GM10847 (cell line): ENCODE measurements around the gene TBC1D2.

Source experiments
- POLR2A ChIP-seq: IDR thresholded peaks from 2 replicates; pipeline ENCODE4 v1.6.1; 2011; ENCODE audit not compliant: insufficient read length; ENCODE audit errors: extremely low read depth

The TBC1D2 gene

DNA sequence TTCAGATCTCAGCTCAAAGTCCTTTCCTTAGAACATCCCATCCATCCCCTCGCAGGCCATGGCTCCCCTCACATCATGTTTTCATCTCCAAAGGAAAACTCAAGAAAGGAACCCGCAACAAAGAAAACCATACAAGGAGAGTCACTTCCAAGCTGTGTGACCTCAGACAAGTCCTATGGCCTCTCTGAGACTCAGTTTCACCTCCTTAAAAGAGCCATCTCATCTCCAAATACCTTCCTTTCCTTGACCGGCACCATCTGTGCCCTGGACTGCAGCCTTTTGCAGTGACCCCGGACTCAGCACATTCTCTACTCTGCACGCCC is 73.7 kb downstream of the TBC1D2 start:
- no peak for TF ChIP-seq POLR2A

DNA sequence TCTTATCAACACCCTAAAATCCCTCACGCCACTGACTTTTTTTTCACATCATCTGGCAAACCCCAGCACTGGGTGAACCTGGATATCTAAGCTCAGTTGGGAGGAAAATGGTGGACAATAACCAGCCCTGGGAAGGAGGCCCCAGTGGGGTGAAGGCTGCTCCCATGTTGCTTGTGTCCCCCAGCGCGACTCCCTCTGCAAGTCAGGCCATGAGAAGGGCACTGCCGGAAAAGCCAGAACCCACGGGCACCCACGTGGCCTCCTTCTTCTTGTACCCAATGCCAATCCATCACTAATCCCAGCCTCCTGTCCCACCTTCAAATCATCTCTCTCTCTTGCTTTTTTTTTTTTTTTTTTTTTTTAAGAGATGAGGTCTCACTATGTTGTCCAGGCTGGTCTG is 74.5 kb downstream of the TBC1D2 start:
- TF ChIP-seq POLR2A: no peak

DNA sequence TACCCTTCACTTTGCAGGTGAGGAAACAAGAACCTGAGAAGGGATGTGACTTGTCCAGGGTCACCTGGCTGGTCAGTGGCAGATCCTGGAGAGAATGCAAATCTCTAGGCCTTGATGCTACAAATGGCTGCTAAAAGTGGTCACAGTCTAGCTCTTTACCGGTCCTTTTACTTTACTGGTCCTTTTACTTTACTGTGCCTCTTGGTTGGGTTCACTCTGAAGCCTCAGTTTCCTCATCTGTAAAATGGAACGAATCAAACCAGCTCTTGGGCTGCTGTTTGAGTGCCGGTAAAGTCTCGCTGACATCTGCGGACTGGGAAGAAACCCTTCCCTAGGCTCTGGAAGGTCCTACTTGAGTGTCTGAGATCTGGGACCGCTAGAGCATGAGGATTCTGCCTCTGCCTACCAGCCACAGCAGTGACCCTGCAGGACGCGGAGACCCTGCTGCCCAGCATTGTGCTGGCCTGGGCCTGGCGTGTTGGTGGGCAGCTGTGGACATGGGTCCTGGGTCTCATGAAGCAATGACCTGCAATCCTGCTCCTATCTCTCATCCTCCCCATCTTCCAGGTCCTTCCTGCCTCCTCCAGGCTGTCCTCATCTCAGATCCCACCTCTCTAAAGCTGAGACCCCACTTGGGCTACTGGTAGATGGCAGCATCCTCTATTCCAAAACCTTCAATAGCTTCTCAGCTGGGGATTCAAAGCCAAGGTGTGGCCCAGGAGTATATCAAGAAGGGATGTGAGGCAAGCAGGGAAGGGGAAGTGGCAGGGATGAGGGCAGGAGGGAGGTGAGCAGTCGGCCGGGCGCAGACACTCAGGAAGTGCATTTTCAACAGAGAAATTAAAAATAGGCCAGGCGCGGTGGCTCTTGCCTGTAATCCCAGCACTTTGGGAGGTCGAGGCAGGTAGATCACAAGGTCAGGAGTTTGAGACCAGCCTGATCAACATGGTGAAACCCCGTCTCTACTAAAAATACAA is 76.3 kb downstream of the TBC1D2 start:
- no peak for TF ChIP-seq POLR2A

DNA sequence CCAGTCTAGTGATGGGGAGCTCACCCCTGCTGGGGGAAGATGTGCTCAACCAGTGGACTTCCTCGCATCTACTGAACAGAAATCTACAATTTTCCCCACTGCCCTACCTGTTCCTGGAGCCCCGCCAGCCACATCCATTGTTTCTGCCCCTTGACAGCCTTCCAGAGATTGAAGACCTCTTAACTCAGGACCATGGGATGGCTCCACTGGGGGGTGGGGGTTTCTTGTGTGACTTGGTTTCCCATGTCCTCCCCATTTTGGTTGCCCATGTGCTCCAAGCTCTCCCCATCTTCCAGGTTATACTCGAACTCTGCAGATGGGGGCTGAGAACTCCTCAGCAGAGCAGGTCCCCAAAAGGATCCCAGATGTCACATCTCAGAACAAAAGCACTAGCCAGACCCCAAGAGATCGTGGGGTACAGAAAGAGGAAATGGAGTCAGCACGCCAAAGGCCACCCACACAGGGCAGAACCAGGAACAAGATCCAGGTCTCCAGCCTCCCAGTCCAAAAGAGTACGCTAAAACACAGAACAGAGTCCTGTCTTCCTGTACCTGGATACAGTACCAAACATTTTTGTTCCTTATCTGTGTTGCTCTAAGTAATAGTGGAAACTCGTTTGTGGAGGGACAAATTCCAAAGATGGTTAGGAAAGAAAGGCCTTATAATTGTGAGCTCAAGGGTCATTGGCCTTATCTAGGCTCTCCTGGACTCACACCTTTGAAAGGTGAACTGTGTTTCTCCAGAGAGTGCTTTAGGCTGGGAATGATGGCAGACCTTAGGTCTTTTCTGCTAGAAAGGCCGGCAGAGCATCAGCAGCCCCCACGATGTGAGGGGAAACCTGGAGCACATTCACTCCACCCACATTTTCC is 78.8 kb downstream of the TBC1D2 start:
- no peak for TF ChIP-seq POLR2A

GRCh38 chr9:98175762-98176161 is 79.7 kb downstream of the TBC1D2 start:
- no peak for TF ChIP-seq POLR2A

- TF ChIP-seq POLR2A: no peak
Observed at GRCh38 chr9:98175028-98175569, 80.3 kb downstream of the TBC1D2 start.

GRCh38 chr9:98173181-98173580 is 82.3 kb downstream of the TBC1D2 start:
- TF ChIP-seq POLR2A: no peak

DNA sequence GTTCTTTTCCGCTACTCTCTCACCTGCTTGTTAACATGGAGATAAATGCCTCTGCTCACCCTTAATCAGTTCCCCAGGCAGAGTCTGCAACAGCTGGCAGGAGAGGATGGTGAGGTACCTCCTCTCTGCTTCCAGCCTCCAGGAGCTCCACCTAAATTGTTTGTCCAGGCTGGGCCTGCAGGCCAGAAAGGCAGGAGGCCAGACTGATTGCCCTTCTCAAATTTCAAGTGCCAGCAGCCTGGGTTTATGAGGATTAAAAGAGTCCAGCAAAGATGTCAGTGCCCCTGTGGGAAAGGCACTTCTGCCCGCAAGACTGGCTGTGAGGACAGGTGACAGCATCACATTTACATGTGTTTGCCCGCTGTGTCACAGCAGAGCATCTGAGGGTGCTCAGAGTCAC is 82.8 kb downstream of the TBC1D2 start:
- TF ChIP-seq POLR2A: no peak

- no peak for TF ChIP-seq POLR2A
Observed at GRCh38 chr9:98171176-98171925, 84.1 kb downstream of the TBC1D2 start.

- TF ChIP-seq POLR2A: no peak
Observed at GRCh38 chr9:98168941-98169488, 86.4 kb downstream of the TBC1D2 start.

GRCh38 chr9:98168153-98168780 is 87.2 kb downstream of the TBC1D2 start:
- no peak for TF ChIP-seq POLR2A

GRCh38 chr9:98164912-98165311 is 90.5 kb downstream of the TBC1D2 start:
- TF ChIP-seq POLR2A: no peak

DNA sequence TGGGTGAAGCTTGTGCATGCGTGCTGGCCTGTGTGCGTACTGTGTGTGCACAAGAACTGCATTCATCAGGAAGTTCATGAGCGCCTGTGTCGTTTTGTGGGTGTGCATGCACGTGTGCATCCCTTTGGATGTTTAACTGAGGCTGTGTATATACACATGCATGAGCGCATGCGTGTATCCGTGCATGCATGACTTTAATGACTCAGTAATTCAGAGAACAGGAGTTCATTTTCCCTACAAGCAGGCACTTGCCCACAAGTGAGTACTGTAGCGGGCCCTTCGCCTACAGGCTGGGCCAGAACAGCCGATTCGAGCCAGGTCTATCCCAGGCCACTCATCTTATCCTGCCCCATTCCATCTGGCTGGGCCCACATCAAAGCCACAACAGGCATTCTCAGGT is 92.8 kb downstream of the TBC1D2 start:
- no peak for TF ChIP-seq POLR2A

DNA sequence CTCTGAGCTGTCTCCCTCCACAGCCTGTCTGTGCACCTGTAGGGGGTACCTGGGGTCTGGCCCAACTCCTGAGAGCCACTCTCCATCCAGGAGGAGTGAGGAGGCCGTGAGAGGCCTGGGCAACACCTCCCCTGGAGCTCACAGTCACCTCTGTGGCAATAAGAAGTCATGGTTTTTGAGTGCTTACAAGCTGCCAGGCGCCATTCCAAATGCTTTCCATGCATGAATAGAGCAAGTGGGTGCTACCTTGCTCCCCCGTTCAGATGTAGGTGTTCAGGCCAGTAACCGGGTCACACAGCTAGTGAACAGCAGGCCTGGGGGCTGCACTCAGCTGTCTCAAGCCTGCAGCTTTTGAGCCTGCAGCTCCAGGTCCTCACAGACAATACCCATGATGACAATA is 93.6 kb downstream of the TBC1D2 start:
- no peak for TF ChIP-seq POLR2A
